Esophagus squamous epithelium (tissue), 5 donors: ENCODE measurements around the gene CAPZA2. TPM values are rescaled to one million over a fixed set of nuclear protein-coding genes. Genes with fewer than 3 reads are reported as not detected.

Experiments
- DNase-seq: peaks from one replicate; lab custom pipeline; 2025; lab: John Stamatoyannopoulos, UW
- H3K27ac ChIP-seq, 4 donors: fragments of 200-600 bp; sonication (generic); one replicate each; pipeline ENCODE4 v1.5.1; 2016 to 2019; ENCODE audit warnings: mild to moderate bottlenecking in 1 of 4
- H3K27me3 ChIP-seq, 4 donors: fragments of 200-600 bp; sonication (generic); 1 replicate in 3 of 4; 2 replicates in 1 of 4; pipeline versions ENCODE4 v1.5.1 to v1.6.0; 2017 to 2021; ENCODE audit warnings: antibody characterized with exemption in 1 of 4
- H3K36me3 ChIP-seq, 3 donors: fragments of 200-600 bp; sonication (generic); one replicate each; pipeline ENCODE4 v1.5.1; 2016 to 2019
- H3K4me1 ChIP-seq, 3 donors: fragments of 200-600 bp; sonication (generic); one replicate each; pipeline ENCODE4 v1.5.1; 2017 to 2019
- H3K4me3 ChIP-seq, 4 donors: fragments of 200-600 bp; sonication (generic); 1 replicate in 3 of 4; 2 replicates in 1 of 4; pipeline ENCODE4 v1.5.1; 2016 to 2019; ENCODE audit warnings: mild to moderate bottlenecking in 2 of 4, moderate library complexity in 1 of 4
- H3K9me3 ChIP-seq, 3 donors: fragments of 200-600 bp; sonication (generic); one replicate each; pipeline ENCODE4 v1.5.1; 2016 to 2019
- POLR2A ChIP-seq, 4 donors: fragments of 450-650 bp; IDR thresholded peaks; one replicate each; pipeline ENCODE4 v1.6.1; 2017; ENCODE audit warnings: antibody characterized with exemption in 4 of 4, mild to moderate bottlenecking in 4 of 4, moderate library complexity in 3 of 4
- WGBS, 2 donors: methylation state at CpG; one replicate each; pipeline ENCODE4 v1.1.5; 2018; 5-methylcytosine and 5-hydroxymethylcytosine counted together
- intact Hi-C: fragments of 100-400 bp; cut with DNase I; formaldehyde crosslinking; loops from one replicate; pipeline ENCODE4 v1.15.0; 2022
- total RNA-seq, 4 donors: library from RNA; depleted of rRNA; stranded (reverse); fragments of >200 nt; gene quantifications; one replicate each; pipeline ENCODE4 v1.1.0, GENCODE V29; 2016
- TF ChIP-seq, protein P1 (sequence below), 6 experiments: fragments of 450-650 bp in 4 of 6; fragments of 200-600 bp in 2 of 6; sonication (generic) in 2 of 6; IDR thresholded peaks; one replicate each; pipeline ENCODE4 v1.5.1; 2016 to 2019; ENCODE audit warnings: antibody characterized with exemption in 6 of 6, mild to moderate bottlenecking in 4 of 6, moderate library complexity in 4 of 6
- donor health status: DM: yes; HTN: yes; CAD: no.

Gene CAPZA2
- total RNA-seq, 4 donors from 2014 or later, result 68.7 to 123 (median 84.1) TPM

DNA sequence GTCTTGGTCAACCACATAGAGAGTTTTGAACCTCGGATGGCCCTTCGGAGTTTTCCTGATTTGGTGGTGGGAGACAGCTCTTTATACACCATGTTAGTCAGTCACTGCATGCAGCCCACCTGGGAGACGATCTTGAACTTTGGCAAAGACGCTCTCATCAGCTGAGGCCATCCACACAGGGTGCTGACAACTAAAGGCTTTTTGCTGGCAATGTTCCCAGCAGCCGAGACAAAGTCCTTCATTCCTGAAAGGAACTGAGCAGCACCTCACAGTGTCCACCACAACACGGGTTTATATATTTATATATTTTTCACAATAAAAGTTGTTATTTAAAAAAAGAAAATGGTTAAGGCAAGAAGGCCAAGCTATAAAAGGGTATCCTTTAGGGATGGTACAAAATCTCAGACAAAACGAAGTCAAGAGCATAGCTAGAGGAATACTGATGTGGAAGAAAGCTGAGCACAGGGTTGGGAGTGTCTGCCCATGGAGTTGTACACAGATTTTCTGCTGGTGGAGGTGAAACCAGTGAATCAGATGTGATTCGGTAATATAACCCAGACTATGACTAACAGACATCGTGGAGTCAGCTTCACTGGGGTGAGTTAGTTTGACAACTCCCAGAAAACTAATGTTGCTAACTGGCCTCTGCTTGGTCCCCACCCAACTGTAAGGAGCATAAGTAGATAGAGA lies 27.4 kb upstream of the CAPZA2 start:
- 62 to 69% methylated on average over 7 to 9 of the region's 9 CpGs for WGBS, 2 donors
- Histone ChIP-seq H3K27me3 (no peaks in the 10 kb centered on the region), H3K4me3 (no peak overlapping the region), H3K36me3 (no peaks in the 10 kb centered on the region), H3K4me1 (no peaks in the 10 kb centered on the region), H3K9me3 (no peaks in the 10 kb centered on the region), H3K27ac (no peak overlapping the region)
- DNase-seq, result no peak
- intact Hi-C loops, result no loop called here
- TF ChIP-seq POLR2A (IDR thresholded peaks at IDR 0.05), result no peak
- TF ChIP-seq, protein P1, sequence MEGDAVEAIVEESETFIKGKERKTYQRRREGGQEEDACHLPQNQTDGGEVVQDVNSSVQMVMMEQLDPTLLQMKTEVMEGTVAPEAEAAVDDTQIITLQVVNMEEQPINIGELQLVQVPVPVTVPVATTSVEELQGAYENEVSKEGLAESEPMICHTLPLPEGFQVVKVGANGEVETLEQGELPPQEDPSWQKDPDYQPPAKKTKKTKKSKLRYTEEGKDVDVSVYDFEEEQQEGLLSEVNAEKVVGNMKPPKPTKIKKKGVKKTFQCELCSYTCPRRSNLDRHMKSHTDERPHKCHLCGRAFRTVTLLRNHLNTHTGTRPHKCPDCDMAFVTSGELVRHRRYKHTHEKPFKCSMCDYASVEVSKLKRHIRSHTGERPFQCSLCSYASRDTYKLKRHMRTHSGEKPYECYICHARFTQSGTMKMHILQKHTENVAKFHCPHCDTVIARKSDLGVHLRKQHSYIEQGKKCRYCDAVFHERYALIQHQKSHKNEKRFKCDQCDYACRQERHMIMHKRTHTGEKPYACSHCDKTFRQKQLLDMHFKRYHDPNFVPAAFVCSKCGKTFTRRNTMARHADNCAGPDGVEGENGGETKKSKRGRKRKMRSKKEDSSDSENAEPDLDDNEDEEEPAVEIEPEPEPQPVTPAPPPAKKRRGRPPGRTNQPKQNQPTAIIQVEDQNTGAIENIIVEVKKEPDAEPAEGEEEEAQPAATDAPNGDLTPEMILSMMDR (IDR thresholded peaks at IDR 0.05), result no peak

DNA sequence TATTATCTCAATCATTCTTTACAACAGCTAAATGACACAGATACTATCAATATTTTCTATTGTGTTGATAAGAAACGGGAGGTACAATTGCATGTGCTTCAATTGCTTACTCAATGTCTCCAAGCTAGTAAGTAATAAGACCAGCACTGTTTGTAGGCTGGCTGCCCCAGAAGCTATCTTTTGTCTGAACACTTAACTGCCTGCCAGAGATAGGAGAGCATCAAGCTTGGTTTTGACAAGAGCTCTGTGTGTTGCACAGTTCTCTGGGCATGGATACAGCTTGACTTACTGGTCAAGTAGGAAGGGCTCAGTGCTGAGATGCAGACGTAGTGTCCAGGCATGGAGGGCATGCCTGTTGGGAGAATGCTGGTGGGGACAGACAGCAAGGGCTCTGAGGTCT lies 26.3 kb upstream of the CAPZA2 start:
- 67 to 85% methylated on average over 2 of the region's 2 CpGs for WGBS, 2 donors

DNA sequence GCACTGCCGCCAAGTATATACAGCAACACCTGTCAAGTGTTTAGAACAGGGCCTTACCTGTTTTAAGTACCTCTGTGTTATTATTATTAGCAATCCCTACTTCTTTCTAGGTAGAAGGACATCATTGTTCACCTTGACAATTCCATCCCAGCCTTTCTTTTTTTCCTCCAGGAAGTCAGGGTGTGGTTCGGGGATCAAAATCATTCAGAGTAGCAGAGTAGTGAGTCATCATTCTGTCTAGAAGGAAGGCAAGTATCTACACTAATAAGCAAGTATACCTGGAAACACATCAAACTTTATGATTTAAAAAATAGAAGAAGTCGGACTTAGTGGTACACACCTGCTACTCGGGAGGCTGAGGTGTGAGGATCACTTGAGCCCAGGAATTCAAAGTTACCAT lies 25.5 kb upstream of the CAPZA2 start:
- WGBS, 2 donors, result 45 to 48% methylated on average over 4 of the region's 4 CpGs

More for the DNA sequence above, 26.3 kb upstream of the CAPZA2 start:
- no peak overlapping the region for H3K4me3 ChIP-seq
- H3K36me3 ChIP-seq, result no peaks in the 10 kb centered on the region
- intact Hi-C loops, result no loop called here
- TF ChIP-seq, protein P1 (IDR thresholded peaks at IDR 0.05), result no peak
- no peak for TF ChIP-seq POLR2A (IDR thresholded peaks at IDR 0.05)
- H3K4me1 ChIP-seq, result no peaks in the 10 kb centered on the region
- H3K27ac ChIP-seq, result no peak overlapping the region
- no peaks in the 10 kb centered on the region for H3K9me3 ChIP-seq
- H3K27me3 ChIP-seq, result no peaks in the 10 kb centered on the region
- DNase-seq, result no peak

DNA sequence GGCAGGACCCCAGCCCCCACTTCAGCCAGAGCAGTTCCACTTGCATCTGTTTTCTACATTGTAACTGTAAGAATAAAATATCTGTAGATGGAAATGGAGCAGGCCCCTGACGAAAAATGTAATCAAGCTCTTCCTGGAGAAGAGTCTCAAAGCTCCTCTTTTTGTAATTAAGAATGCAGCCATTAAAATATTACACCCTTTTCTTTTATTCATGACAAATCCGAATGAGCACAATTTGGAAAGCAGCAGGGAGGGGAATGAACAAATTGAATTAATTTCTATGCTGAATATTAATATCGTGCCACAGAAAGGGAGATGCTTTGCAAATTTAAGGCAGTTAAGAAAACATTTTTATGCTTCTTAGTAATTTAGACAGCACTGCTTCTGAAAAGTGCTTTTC lies 24.8 kb upstream of the CAPZA2 start:
- no peak for DNase-seq
- no peak overlapping the region for H3K27ac ChIP-seq
- no peaks in the 10 kb centered on the region for H3K27me3 ChIP-seq
- WGBS, 2 donors, result 84 to 85% methylated on average over 3 of the region's 3 CpGs
- no peaks in the 10 kb centered on the region for H3K9me3 ChIP-seq
- intact Hi-C loops, result no loop called here
- no peak overlapping the region for H3K4me3 ChIP-seq
- no peaks in the 10 kb centered on the region for H3K36me3 ChIP-seq
- H3K4me1 ChIP-seq, result no peaks in the 10 kb centered on the region
- no peak for TF ChIP-seq POLR2A (IDR thresholded peaks at IDR 0.05)
- TF ChIP-seq, protein P1 (IDR thresholded peaks at IDR 0.05), result no peak

More for the DNA sequence above, 25.5 kb upstream of the CAPZA2 start:
- TF ChIP-seq, protein P1 (IDR thresholded peaks at IDR 0.05), result no peak
- TF ChIP-seq POLR2A (IDR thresholded peaks at IDR 0.05), result no peak
- Histone ChIP-seq H3K27me3 (no peaks in the 10 kb centered on the region), H3K9me3 (no peaks in the 10 kb centered on the region), H3K4me1 (no peaks in the 10 kb centered on the region), H3K27ac (no peak overlapping the region), H3K36me3 (no peaks in the 10 kb centered on the region), H3K4me3 (no peak overlapping the region)
- intact Hi-C loops, result no loop called here
- no peak for DNase-seq

DNA sequence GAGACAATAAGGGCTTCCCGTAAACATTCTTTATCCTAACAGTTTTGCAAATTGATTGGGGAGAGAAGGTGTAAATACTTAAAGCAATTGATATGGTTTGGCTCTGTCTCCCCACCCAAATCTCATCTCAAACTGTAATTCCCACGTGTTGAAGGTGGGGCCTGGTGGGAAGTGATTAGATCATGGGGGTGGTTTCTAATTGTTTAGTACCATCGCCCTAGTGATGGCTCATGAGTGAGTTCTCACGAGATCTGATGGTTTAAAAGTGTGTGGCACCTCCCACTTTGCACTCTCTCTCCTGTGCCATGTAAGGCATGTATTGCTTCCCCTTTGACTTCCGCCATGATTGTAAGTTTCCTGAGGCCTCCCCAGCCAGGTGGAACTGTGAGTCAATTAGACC lies 22.1 kb upstream of the CAPZA2 start:
- intact Hi-C loops, result no loop called here
- Histone ChIP-seq H3K4me1 (no peaks in the 10 kb centered on the region), H3K9me3 (no peaks in the 10 kb centered on the region), H3K4me3 (no peak overlapping the region), H3K27ac (no peak overlapping the region), H3K36me3 (no peaks in the 10 kb centered on the region), H3K27me3 (no peaks in the 10 kb centered on the region)
- 49 to 79% methylated on average over 5 of the region's 5 CpGs for WGBS, 2 donors
- no peak for DNase-seq
- TF ChIP-seq, protein P1 (IDR thresholded peaks at IDR 0.05), result no peak
- TF ChIP-seq POLR2A (IDR thresholded peaks at IDR 0.05), result no peak
